Endothelial cell of umbilical vein (primary cell): ENCODE measurements around the gene LANCL2.

ENCODE experiments used
- EZH2 ChIP-seq: IDR thresholded peaks from 2 replicates; pipeline ENCODE4 v1.6.1; 2012; ENCODE audit warnings: borderline replicate concordance, low read depth, mild to moderate bottlenecking, moderate library complexity, low read length, inconsistent platforms; ENCODE audit not compliant: severe bottlenecking
- GATA2 ChIP-seq: IDR thresholded peaks from 2 replicates; pipeline ENCODE4 v1.7.0; 2011; ENCODE audit warnings: low read depth, mild to moderate bottlenecking, moderate library complexity, mixed read lengths, low read length; ENCODE audit not compliant: insufficient read length, insufficient read depth
- JUN ChIP-seq: IDR thresholded peaks from 2 replicates; pipeline ENCODE4 v1.6.1; 2011; ENCODE audit warnings: borderline replicate concordance, low read depth; ENCODE audit not compliant: insufficient read length, insufficient read depth
- MYC ChIP-seq: IDR thresholded peaks from one replicate; pipeline ENCODE4 v1.6.1; 2011; ENCODE audit warnings: mild to moderate bottlenecking, low read depth, low read length
- POLR2A ChIP-seq: IDR thresholded peaks from 2 replicates; pipeline ENCODE4 v1.6.1; 2012; ENCODE audit warnings: low read depth, mild to moderate bottlenecking, control low read depth, low read length
- POLR2AphosphoS5 ChIP-seq: IDR thresholded peaks from 2 replicates; pipeline ENCODE4 v1.6.1; 2012; ENCODE audit warnings: low read depth, mild to moderate bottlenecking, control low read depth, low read length, moderate library complexity; ENCODE audit not compliant: insufficient read depth
- TF ChIP-seq, protein P1 (sequence below), 2 donors: IDR thresholded peaks; 1 replicate in 1 of 2; 2 replicates in 1 of 2; pipeline ENCODE4 v1.5.1; 2011; ENCODE audit warnings: low read length in 2 of 2, mild to moderate bottlenecking in 2 of 2, moderate library complexity in 2 of 2, control low read depth in 1 of 2, inconsistent platforms in 1 of 2, low read depth in 1 of 2; ENCODE audit not compliant: insufficient read depth in 1 of 2; ENCODE audit errors: extremely low read depth in 1 of 2
- TF ChIP-seq, protein P2 (sequence below): IDR thresholded peaks from 2 replicates; pipeline ENCODE4 v1.6.1; 2011; ENCODE audit not compliant: insufficient read depth, insufficient read length

DNA sequence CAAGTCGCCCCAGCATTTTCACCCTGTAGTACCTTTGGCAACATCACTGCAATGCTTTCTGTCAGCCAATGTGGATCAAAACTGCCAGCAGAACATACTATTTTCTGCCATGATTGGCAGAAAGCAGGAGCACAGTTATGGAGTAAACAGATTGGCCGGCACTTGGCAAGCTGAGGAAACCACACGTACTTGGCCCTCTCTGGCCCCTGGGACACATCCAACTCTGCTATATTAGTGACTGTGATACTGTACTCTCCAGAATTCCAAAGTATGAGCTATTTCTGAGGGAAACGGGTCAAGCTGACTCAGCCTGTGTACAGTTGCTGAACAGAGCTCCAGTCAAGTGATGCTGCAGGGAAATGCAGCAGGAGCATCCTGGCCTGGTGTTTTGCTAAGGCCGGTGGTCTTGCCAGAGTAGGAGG, 39.8 kb upstream of the LANCL2 start:
- TF ChIP-seq POLR2AphosphoS5 (no peak), POLR2A (no peak), EZH2 (no peak), GATA2 (no peak), MYC (no peak), JUN (no peak)
- TF ChIP-seq, protein P1, sequence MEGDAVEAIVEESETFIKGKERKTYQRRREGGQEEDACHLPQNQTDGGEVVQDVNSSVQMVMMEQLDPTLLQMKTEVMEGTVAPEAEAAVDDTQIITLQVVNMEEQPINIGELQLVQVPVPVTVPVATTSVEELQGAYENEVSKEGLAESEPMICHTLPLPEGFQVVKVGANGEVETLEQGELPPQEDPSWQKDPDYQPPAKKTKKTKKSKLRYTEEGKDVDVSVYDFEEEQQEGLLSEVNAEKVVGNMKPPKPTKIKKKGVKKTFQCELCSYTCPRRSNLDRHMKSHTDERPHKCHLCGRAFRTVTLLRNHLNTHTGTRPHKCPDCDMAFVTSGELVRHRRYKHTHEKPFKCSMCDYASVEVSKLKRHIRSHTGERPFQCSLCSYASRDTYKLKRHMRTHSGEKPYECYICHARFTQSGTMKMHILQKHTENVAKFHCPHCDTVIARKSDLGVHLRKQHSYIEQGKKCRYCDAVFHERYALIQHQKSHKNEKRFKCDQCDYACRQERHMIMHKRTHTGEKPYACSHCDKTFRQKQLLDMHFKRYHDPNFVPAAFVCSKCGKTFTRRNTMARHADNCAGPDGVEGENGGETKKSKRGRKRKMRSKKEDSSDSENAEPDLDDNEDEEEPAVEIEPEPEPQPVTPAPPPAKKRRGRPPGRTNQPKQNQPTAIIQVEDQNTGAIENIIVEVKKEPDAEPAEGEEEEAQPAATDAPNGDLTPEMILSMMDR (IDR thresholded peaks at IDR 0.05; ENCODE audit: extremely low read depth in 1 of 2, insufficient read depth in 1 of 2, low read depth in 1 of 2, low read length in 2 of 2), result no peak
- TF ChIP-seq, protein P2, sequence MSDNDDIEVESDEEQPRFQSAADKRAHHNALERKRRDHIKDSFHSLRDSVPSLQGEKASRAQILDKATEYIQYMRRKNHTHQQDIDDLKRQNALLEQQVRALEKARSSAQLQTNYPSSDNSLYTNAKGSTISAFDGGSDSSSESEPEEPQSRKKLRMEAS, result no peak
